Activated T-cell treated with anti-CD3 and anti-CD28 coated beads, Interleukin-2, amount 50 U/mL, for 48 hours (primary cell): ENCODE data around the gene MTSS2.

ENCODE experiments used
- DNase-seq, 2 experiments: peaks; one replicate each; pipeline ENCODE4 v3.0.0-alpha.2; 2020

Gene MTSS2

GRCh38 chr16:70713824-70714223 lies 28.0 kb upstream of the MTSS2 start:
- DNase-seq: no peak

DNA sequence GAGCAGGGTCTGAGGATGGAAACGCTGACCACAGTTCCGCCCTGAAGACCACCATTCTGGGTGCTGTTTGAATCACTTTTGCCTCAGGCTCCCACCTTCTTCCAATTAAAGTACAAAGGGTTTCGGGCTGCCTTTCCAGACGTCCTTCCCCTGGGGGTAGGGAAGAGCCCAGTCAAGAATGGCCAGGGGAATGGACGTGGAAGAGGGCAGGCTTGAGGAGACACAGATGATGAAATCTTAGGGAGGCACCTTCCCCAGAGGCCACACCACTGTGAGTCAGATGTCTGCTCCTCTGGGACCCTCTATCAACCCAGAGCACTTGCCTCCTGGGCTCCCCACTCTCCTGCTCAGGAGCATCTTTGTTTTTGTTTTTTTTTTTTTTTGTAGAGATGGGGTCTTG lies 27.5 kb upstream of the MTSS2 start:
- DNase-seq: no peak

- no peak for DNase-seq
Observed at GRCh38 chr16:70712942-70713341, 27.1 kb upstream of the MTSS2 start.

DNA sequence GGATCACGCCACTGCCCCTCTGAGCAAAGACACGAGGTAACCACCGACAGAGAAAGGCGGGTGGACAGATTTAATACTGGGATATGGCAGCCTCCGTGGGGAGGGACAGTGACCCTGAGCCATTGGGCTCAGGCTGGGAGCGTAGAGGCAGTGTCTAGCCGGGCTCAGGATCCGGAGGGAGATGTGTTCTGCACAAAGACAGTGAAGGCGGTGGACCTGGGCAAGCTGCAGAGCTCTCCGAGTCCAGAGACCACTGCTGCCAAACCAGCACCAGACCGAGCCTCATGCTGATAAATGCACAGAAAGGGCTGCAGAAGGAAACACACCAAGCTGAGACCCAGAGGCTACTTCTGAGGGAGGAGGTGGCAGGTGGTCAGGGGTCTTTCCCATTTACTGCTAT lies 26.5 kb upstream of the MTSS2 start:
- no peak for DNase-seq

GRCh38 chr16:70711211-70712031 lies 25.6 kb upstream of the MTSS2 start:
- no peak for DNase-seq

DNA sequence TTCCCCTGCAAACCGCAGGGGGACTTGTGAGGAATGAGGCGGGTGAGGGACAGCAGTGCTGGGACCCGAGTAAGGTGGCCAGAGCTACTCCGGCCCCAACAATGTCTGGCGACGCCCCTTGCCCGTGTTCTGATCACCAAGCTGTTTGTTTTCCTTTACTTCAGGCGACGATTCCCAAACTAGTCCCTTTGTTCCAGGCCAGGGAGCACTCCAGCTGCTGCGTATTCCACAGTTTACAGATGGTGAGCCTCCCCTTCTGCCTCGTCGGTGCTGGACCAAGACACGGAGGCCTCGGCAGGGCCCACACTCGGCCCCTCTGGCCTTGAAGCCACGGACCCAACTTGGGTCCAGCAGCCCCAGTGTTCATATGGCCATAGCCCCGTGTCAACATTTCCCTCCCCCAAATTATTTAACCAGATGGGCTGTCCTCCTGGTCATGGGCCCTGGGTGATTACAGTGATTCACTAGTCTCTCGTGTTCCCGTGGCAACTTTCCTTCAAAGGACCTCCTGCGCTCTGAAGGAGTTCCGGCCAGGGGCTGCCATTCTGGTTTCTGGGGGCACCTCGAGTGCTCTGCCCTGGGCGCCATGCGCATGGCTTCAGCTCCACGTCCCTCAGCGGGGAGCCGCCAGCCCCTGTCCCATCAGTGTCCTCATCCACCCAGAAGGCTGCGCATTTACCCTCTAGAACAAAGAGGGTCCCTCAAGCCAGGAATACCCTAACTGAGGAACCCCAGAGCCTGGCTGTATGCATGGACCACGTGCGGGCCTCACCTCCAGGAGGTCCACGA lies 24.8 kb upstream of the MTSS2 start:
- DNase-seq: no peak

DNA sequence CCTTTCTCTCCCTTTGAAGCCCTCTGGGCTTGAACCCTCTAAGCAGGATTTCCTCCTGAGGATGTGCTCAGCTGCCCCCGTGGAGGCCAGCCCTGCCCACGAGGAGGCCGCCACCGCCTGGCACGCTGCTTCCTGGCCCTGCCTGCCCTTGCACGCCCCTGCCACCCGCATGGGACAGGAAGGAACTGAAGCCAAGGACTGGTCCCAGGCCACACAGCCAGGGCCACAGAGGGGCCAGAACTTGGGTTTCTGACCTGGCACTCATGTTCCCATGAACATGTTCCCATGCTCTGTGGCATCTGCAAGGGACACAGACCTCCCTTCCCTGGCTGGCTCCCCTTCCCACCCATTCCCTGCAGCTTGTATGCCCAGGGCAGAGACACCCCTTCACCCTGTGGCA lies 24.1 kb upstream of the MTSS2 start:
- no peak for DNase-seq

DNA sequence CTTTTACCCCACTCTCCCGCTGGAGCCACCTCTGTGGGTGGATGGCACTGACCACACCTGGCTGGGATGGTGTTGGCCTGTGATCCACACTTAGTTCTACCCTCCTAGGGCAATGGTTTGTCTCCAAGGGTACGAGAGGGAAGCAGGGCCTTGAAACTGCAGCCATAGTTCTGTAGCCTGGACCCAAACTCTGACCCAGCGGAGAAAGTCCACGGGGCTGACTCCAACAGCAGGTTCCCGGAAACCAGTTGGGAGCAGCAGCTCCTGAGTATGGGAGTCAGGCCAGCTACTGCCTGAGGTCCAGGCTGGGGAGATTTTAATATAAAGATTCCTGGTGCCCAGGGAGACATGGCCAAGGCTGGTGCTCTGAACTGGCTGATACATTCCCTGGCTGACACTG lies 23.6 kb upstream of the MTSS2 start:
- no peak for DNase-seq

DNA sequence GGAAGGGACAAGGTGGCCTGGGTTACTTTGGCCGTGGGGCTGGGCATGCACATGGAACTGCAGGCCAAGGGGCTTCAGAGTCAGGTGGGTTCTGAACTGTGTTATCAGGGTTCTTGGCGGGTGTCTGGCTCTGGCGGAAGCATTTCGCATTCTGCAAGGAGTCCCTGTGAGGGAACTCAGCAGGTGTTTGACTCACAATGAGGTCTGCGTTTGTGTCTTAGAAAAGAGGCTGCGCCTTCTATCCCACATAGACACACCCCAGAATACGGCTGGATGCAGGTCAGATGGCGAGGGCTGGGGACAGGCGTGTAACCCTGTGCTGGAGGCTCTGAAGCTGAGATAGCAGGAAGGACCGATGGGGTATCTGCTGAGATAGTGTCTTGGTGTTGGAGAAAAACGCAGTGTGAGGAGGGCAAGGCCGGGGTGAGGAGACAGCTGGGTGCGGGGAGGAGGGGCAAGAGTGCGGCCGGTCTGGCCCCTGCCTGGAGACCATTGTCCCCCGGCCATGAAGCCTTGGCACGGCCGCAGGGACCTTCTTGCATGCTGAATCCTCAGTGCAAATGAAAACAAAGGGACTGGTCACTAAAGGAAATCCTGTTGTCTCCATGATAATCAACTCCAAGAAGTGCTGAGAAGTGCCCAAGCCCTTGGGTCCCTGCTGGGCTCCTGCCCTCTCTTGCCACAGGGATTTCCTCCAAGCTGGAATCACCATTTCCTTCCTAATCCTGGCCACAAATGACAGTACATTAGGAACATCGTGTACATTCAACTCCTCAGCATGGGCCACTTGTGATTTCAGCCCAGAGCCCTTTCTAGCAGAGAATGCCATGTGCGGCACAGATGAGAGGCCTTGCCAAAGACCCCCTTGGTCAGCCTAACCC lies 22.8 kb upstream of the MTSS2 start:
- DNase-seq: no peak

DNA sequence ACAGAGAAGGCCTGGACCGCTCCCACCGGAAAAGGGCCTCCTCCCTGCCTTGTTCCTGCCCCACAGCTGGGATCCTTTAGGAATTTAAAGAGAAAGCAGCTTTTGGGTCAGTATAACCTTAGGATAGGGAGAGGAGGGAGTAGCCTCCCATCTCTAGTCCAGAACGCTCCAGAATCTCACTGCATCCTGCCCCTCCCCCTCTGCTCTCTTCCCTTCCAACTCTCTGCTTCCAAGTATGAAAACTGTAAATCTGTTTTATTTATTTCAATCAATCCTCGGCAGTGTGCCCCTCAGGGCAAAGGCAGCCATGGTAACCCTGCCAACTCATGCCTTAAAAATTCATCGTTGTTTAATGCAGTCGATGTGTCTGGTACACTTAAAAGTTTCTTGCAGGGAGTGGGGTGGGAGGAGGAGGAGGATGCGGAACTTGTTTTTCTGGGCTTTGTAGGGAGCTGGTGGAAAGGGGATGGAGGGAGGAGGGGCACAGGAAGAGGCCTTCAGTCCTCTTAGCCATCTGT lies 21.2 kb upstream of the MTSS2 start:
- no peak for DNase-seq

GRCh38 chr16:70705056-70705455 lies 19.2 kb upstream of the MTSS2 start:
- DNase-seq: no peak

GRCh38 chr16:70704586-70704985 lies 18.7 kb upstream of the MTSS2 start:
- no peak for DNase-seq

- DNase-seq: no peak
Observed at GRCh38 chr16:70703835-70704381, 18.1 kb upstream of the MTSS2 start.

DNA sequence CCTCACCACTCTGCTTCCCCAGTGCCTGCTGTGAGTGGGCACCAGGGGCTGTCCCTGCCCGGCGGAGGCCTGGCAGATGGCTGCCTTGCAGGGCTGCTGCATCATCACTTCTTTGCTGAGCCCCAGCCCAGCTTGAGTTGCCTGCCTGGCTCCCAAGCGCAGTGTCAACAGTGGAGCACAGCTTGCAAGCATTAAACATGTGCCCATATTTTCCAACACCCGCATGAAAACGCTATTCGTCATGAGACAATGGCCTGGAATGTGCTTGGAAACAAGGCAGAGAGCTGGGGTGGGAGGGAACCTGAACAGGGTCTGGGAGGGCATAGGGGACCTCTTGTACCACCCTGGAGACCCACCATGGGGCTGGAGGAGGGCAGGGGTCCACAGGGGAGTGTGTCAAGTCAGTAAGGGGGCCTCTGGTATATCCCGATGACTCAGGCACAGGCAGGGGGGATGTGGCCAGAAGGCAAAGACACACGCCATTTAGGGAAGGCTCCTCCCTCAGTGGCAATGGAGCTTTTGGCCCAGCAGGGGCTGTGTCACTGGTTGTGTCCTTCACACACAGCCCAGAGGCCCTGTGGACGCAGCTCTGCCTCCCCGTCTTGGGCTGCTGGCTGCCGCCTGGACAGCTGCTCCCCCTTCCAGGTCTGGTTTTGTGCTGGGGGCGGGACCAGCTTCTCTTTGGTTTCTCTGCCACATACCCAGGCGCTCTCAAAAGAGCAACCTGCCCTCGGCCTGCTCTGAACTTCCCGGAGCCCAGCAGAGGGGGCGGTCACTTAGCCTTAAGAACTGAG lies 17.4 kb upstream of the MTSS2 start:
- DNase-seq: no peak

GRCh38 chr16:70702624-70703023 lies 16.8 kb upstream of the MTSS2 start:
- DNase-seq: no peak

GRCh38 chr16:70701998-70702397 lies 16.1 kb upstream of the MTSS2 start:
- DNase-seq: no peak

DNA sequence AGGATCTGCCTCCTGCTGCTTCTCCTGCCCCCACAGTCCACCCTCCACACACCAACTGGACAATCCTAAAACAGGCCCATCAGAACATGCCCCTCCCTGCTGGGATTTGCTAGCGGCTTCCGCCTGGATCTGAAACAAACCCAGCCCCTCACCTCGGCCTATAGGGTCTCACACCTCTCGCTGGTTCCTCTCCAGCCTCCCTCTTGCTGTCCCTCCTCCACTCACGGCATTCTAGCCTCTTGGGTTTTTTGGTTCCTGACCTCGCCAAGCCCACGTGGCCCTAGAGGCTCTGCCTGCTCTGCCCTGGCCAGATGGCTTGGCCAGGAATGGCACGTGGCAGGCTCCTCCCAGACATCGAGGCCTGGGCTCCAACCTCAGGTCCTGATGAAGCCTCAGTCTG lies 15.7 kb upstream of the MTSS2 start:
- DNase-seq: no peak

DNA sequence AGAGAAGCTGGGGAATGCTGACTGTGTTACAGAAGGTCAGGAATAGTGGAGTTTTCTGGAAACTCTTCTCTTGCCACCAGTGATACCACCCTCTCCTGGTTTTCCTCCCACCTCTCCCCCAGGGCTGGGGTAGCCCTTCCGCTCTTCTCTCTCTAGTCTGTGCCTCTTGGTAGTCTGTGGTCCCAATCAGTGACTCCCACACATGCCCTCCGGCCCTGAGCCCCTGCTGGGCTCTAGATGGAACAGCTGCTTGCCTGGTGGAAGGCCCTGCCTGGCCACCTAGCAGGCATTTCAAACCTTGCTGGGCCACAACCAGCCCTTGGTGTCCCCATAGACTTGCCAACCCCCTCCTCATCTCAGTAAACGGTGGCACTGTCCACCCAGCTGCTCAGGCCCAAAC lies 15.2 kb upstream of the MTSS2 start:
- DNase-seq: no peak

DNA sequence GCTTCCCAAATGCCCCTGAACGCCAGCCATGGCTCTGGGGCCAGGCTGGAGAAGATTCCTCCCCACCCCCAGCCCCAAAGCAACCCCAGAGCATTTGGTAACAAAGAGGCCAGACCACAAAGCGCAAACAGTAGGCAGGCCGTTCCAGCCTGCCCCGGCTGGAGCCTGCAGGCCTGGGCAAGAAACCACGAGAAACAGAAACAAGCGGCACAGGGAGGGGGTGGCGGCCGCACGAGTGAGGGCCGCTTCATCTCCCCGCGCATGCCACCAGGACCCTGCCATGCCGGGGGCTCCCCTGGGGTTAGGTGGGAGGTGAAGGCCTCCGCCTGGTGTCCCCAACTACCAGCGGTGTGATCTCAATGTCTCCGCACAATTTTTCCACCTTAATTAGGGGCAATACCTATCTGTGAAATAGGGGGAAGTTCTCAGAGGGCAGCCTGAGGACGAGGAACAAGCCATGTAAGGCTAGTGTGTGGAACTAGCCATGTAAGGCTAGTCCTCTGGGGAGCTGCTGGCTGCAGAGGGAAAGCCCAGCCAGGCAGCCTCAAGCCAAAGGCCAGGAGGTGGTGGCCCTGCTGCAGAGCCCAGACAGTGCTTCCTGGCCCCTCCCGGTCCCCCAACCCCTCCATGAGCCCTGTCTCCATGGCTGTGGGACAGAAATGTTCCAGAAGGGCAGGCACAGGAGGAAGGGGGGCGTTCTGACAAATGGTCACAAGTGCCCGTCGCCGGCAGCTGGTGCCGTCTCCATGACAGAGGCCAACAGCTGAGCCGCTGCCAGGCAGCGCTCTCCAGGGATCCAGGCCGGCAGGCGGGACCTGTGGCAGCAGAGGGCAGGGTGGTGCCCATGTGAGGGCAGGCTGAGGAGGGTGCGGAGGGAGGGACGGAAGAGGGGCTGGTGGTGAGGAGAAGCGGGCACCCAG lies 14.5 kb upstream of the MTSS2 start:
- DNase-seq: no peak

- DNase-seq: no peak
Observed at GRCh38 chr16:70699696-70700095, 13.8 kb upstream of the MTSS2 start.

GRCh38 chr16:70698901-70699300 lies 13.0 kb upstream of the MTSS2 start:
- DNase-seq: no peak
